Stimulated activated CD8-positive, alpha-beta memory T cell treated with anti-CD3 and anti-CD28 coated beads, Interleukin-4, amount 100 ng/mL, for 1 hour (primary cell): ENCODE results near the gene STRA8.

Experiments used
- DNase-seq, 2 donors: peaks; one replicate each; pipeline ENCODE4 v3.0.0-alpha.2; 2020; ENCODE audit warnings: low read depth in 2 of 2, low spot score in 1 of 2

The STRA8 gene

GRCh38 chr7:135236727-135237126, 3.1 kb downstream of the STRA8 start:
- DNase-seq: no peak

GRCh38 chr7:135238112-135238744, 4.6 kb downstream of the STRA8 start:
- no peak for DNase-seq

GRCh38 chr7:135239263-135239662, 5.6 kb downstream of the STRA8 start:
- no peak for DNase-seq

GRCh38 chr7:135240441-135240840, 6.8 kb downstream of the STRA8 start:
- DNase-seq: no peak

- DNase-seq: no peak
These were observed 8.6 kb downstream of the STRA8 start for GRCh38 chr7:135242096-135242684.

GRCh38 chr7:135245226-135246190, 11.9 kb downstream of the STRA8 start:
- DNase-seq: no peak

- DNase-seq: no peak
These were observed 12.7 kb downstream of the STRA8 start for GRCh38 chr7:135246191-135246825.

GRCh38 chr7:135247746-135248471, 14.3 kb downstream of the STRA8 start:
- DNase-seq: no peak

GRCh38 chr7:135248546-135248945, 14.9 kb downstream of the STRA8 start:
- no peak for DNase-seq

GRCh38 chr7:135251496-135252391, 18.1 kb downstream of the STRA8 start:
- no peak for DNase-seq

GRCh38 chr7:135253851-135254771, 20.5 kb downstream of the STRA8 start:
- no peak for DNase-seq

- no peak for DNase-seq
These were observed 24.2 kb downstream of the STRA8 start for GRCh38 chr7:135257790-135258189.

GRCh38 chr7:135258585-135258984, 24.9 kb downstream of the STRA8 start:
- no peak for DNase-seq

- no peak for DNase-seq
These were observed 26.1 kb downstream of the STRA8 start for GRCh38 chr7:135259702-135260101.

- DNase-seq: no peak
These were observed 26.8 kb downstream of the STRA8 start for GRCh38 chr7:135260470-135260869.

GRCh38 chr7:135260930-135261721, 27.5 kb downstream of the STRA8 start:
- DNase-seq: no peak

GRCh38 chr7:135262623-135263320, 29.1 kb downstream of the STRA8 start:
- DNase-seq: no peak
